DND-41 (cell line): Measurements from ENCODE around the gene MRPL21.

Experiments used
- CTCF ChIP-seq: IDR thresholded peaks from 2 replicates; pipeline ENCODE4 v1.5.1; 2012; ENCODE audit warnings: borderline replicate concordance, low read length, moderate library complexity, mild to moderate bottlenecking; ENCODE audit not compliant: poor library complexity, severe bottlenecking; ENCODE audit errors: extremely low read depth
- EZH2 ChIP-seq: IDR thresholded peaks from 3 replicates; pipeline ENCODE4 v1.6.1; 2012; ENCODE audit warnings: borderline replicate concordance, low read depth, mild to moderate bottlenecking, moderate library complexity, low read length, inconsistent platforms; ENCODE audit not compliant: severe bottlenecking

GRCh38 chr11:68938088-68938487 lies 34.5 kb upstream of the MRPL21 start:
- TF ChIP-seq CTCF, result no peak
- TF ChIP-seq EZH2, result no peak
